ENCODE results near the gene PLEKHG7. TPM values are rescaled to one million over a fixed set of nuclear protein-coding genes. Genes with fewer than 3 reads are reported as not detected.

Gene PLEKHG7
- total RNA-seq, 1 donor from 2014 or later = 0.52 TPM

- no peak overlapping the region for H3K27ac ChIP-seq (ENCODE audit: low read depth, low read length)
- no peak overlapping the region for H3K4me3 ChIP-seq (ENCODE audit: low read length in 3 of 3)
- H3K4me1 ChIP-seq (ENCODE audit: control insufficient read depth in 3 of 3, insufficient read depth in 3 of 3, low read length in 3 of 3) = peaks cover 0 to 1% (median 0%) of the 10 kb centered on the region in 3 donors
- H3K36me3 ChIP-seq (ENCODE audit: control insufficient read depth in 3 of 3, insufficient read depth in 3 of 3, low read length in 3 of 3) = no peaks in the 10 kb centered on the region
- no peaks in the 10 kb centered on the region for H3K9me3 ChIP-seq (ENCODE audit: control insufficient read depth in 3 of 3, low read length in 3 of 3)
- no peak overlapping the region for H3K9ac ChIP-seq (ENCODE audit: low read depth in 1 of 3, low read length in 3 of 3)
- no peaks in the 10 kb centered on the region for H3K27me3 ChIP-seq (ENCODE audit: control insufficient read depth in 3 of 3, insufficient read depth in 3 of 3, low read length in 3 of 3)
These were observed 29.0 kb upstream of the PLEKHG7 start for GRCh38 chr12:92673756-92674155.

DNA sequence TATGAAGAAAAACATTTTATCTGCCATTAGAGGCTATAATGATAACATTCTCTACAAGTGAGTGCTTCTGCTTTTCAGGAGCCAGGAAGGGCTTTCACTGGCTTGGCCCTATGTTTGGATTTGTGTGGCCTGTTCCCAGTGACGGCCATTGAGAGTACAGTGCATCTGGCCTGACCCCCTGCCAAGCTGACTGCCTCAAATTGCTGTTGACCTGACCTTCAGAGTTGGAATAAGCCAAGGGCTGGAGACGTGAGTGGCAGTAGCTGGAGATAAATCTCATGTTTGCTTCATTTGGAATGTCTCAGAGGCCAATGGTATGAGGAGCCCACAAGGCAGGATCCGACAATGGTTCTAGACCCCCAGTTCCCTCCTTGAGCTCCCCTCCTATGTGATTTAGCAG lies 28.3 kb upstream of the PLEKHG7 start:
- H3K4me3 ChIP-seq (ENCODE audit: low read length in 3 of 3) = no peak overlapping the region
- no peak overlapping the region for H3K27ac ChIP-seq (ENCODE audit: low read depth, low read length)
- H3K27me3 ChIP-seq (ENCODE audit: control insufficient read depth in 3 of 3, insufficient read depth in 3 of 3, low read length in 3 of 3) = no peaks in the 10 kb centered on the region
- H3K36me3 ChIP-seq (ENCODE audit: control insufficient read depth in 3 of 3, insufficient read depth in 3 of 3, low read length in 3 of 3) = no peaks in the 10 kb centered on the region
- H3K9me3 ChIP-seq (ENCODE audit: control insufficient read depth in 3 of 3, low read length in 3 of 3) = no peaks in the 10 kb centered on the region
- H3K9ac ChIP-seq (ENCODE audit: low read depth in 1 of 3, low read length in 3 of 3) = no peak overlapping the region
- no peaks in the 10 kb centered on the region for H3K4me1 ChIP-seq (ENCODE audit: control insufficient read depth in 3 of 3, insufficient read depth in 3 of 3, low read length in 3 of 3)

- H3K9me3 ChIP-seq (ENCODE audit: control insufficient read depth in 3 of 3, low read length in 3 of 3) = no peaks in the 10 kb centered on the region
- no peaks in the 10 kb centered on the region for H3K27me3 ChIP-seq (ENCODE audit: control insufficient read depth in 3 of 3, insufficient read depth in 3 of 3, low read length in 3 of 3)
- H3K4me3 ChIP-seq (ENCODE audit: low read length in 3 of 3) = no peak overlapping the region
- no peak overlapping the region for H3K9ac ChIP-seq (ENCODE audit: low read depth in 1 of 3, low read length in 3 of 3)
- H3K4me1 ChIP-seq (ENCODE audit: control insufficient read depth in 3 of 3, insufficient read depth in 3 of 3, low read length in 3 of 3) = no peaks in the 10 kb centered on the region
- no peaks in the 10 kb centered on the region for H3K36me3 ChIP-seq (ENCODE audit: control insufficient read depth in 3 of 3, insufficient read depth in 3 of 3, low read length in 3 of 3)
- no peak overlapping the region for H3K27ac ChIP-seq (ENCODE audit: low read depth, low read length)
These were observed 27.5 kb upstream of the PLEKHG7 start for GRCh38 chr12:92675092-92675865.

DNA sequence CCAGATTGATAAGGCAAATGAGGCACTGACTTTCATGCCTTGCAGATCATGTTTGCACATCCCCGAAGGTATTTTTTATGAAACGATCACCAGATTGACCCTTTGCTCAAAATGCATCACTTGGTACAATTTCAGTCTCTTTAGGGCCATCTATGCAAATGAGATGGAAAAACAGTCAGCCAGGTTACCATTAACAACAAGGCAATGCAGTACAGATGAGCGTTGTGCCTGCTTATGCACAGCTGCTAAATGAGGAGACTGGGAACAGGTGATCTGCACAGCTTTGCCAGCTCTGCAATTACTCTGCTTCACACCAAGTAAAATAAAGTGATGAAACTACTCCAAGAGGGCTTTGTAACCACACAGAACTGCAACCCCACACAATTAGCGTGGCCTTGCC lies 26.1 kb upstream of the PLEKHG7 start:
- Histone ChIP-seq H3K27me3 (ENCODE audit: control insufficient read depth in 3 of 3, insufficient read depth in 3 of 3, low read length in 3 of 3) (no peaks in the 10 kb centered on the region), H3K27ac (ENCODE audit: low read depth, low read length) (no peak overlapping the region), H3K4me3 (ENCODE audit: low read length in 3 of 3) (no peak overlapping the region), H3K9me3 (ENCODE audit: control insufficient read depth in 3 of 3, low read length in 3 of 3) (no peaks in the 10 kb centered on the region), H3K36me3 (ENCODE audit: control insufficient read depth in 3 of 3, insufficient read depth in 3 of 3, low read length in 3 of 3) (no peaks in the 10 kb centered on the region), H3K4me1 (ENCODE audit: control insufficient read depth in 3 of 3, insufficient read depth in 3 of 3, low read length in 3 of 3) (no peaks in the 10 kb centered on the region), H3K9ac (ENCODE audit: low read depth in 1 of 3, low read length in 3 of 3) (no peak overlapping the region)

DNA sequence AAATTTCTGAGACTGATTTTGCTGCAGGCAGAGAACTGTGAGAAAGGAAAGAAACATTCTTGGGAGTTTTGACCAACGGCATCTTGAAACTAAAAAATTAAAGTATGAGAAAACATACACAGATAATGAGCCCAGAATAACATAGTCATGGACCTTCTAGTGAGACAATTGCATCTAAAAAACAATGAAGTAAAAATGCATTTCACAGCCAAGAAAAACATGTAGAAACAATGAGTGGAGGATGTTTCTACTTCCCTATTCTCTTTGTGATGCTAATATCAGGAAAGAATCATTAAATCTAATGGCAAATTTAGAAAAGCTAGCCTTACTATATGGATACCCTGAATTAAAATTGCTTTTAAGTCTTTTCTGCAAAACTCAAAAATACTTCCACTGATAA lies 12.2 kb upstream of the PLEKHG7 start:
- H3K27ac ChIP-seq (ENCODE audit: low read depth, low read length) = no peak overlapping the region
- no peaks in the 10 kb centered on the region for H3K27me3 ChIP-seq (ENCODE audit: control insufficient read depth in 3 of 3, insufficient read depth in 3 of 3, low read length in 3 of 3)
- no peak overlapping the region for H3K9ac ChIP-seq (ENCODE audit: low read depth in 1 of 3, low read length in 3 of 3)

GRCh38 chr12:92695056-92695455 lies 7.7 kb upstream of the PLEKHG7 start:
- H3K27me3 ChIP-seq (ENCODE audit: control insufficient read depth in 3 of 3, insufficient read depth in 3 of 3, low read length in 3 of 3) = no peaks in the 10 kb centered on the region
- no peak overlapping the region for H3K9ac ChIP-seq (ENCODE audit: low read depth in 1 of 3, low read length in 3 of 3)

More for the DNA sequence above, 12.2 kb upstream of the PLEKHG7 start:
- H3K9me3 ChIP-seq (ENCODE audit: control insufficient read depth in 3 of 3, low read length in 3 of 3) = no peaks in the 10 kb centered on the region
- no peak overlapping the region for H3K4me3 ChIP-seq (ENCODE audit: low read length in 3 of 3)
- H3K36me3 ChIP-seq (ENCODE audit: control insufficient read depth in 3 of 3, insufficient read depth in 3 of 3, low read length in 3 of 3) = no peaks in the 10 kb centered on the region
- H3K4me1 ChIP-seq (ENCODE audit: control insufficient read depth in 3 of 3, insufficient read depth in 3 of 3, low read length in 3 of 3) = no peaks in the 10 kb centered on the region

GRCh38 chr12:92695577-92695976 lies 7.2 kb upstream of the PLEKHG7 start:
- H3K9me3 ChIP-seq (ENCODE audit: control insufficient read depth in 3 of 3, low read length in 3 of 3) = no peaks in the 10 kb centered on the region
- H3K36me3 ChIP-seq (ENCODE audit: control insufficient read depth in 3 of 3, insufficient read depth in 3 of 3, low read length in 3 of 3) = no peaks in the 10 kb centered on the region
- H3K4me1 ChIP-seq (ENCODE audit: control insufficient read depth in 3 of 3, insufficient read depth in 3 of 3, low read length in 3 of 3) = no peaks in the 10 kb centered on the region
- no peaks in the 10 kb centered on the region for H3K27me3 ChIP-seq (ENCODE audit: control insufficient read depth in 3 of 3, insufficient read depth in 3 of 3, low read length in 3 of 3)
- no peak overlapping the region for H3K27ac ChIP-seq (ENCODE audit: low read depth, low read length)
- no peak overlapping the region for H3K9ac ChIP-seq (ENCODE audit: low read depth in 1 of 3, low read length in 3 of 3)
- H3K4me3 ChIP-seq (ENCODE audit: low read length in 3 of 3) = no peak overlapping the region

More at GRCh38 chr12:92695056-92695455, 7.7 kb upstream of the PLEKHG7 start:
- no peaks in the 10 kb centered on the region for H3K4me1 ChIP-seq (ENCODE audit: control insufficient read depth in 3 of 3, insufficient read depth in 3 of 3, low read length in 3 of 3)
- H3K9me3 ChIP-seq (ENCODE audit: control insufficient read depth in 3 of 3, low read length in 3 of 3) = no peaks in the 10 kb centered on the region
- no peaks in the 10 kb centered on the region for H3K36me3 ChIP-seq (ENCODE audit: control insufficient read depth in 3 of 3, insufficient read depth in 3 of 3, low read length in 3 of 3)
- no peak overlapping the region for H3K4me3 ChIP-seq (ENCODE audit: low read length in 3 of 3)
- no peak overlapping the region for H3K27ac ChIP-seq (ENCODE audit: low read depth, low read length)

DNA sequence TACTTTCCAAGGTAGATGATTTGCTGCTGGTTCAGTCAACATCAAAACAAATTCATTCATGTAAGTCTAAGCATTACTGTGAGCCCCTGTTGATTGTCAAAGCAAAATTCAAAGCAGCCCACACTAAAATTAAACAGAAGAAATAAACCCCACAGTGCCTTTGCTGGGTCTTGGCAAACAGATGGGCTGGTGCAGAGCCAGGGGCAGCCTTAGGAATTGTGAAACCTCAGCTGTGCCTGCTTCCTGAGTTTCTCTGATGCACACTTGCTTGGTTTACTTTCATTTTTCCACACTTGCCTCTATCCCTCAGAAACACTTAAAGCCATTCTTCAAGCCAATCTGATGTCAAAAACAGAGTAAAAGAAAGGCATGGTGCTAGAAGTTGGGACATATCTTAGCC lies 6.6 kb upstream of the PLEKHG7 start:
- H3K27ac ChIP-seq (ENCODE audit: low read depth, low read length) = no peak overlapping the region
- H3K4me3 ChIP-seq (ENCODE audit: low read length in 3 of 3) = no peak overlapping the region
- no peaks in the 10 kb centered on the region for H3K4me1 ChIP-seq (ENCODE audit: control insufficient read depth in 3 of 3, insufficient read depth in 3 of 3, low read length in 3 of 3)
- no peak overlapping the region for H3K9ac ChIP-seq (ENCODE audit: low read depth in 1 of 3, low read length in 3 of 3)
- H3K9me3 ChIP-seq (ENCODE audit: control insufficient read depth in 3 of 3, low read length in 3 of 3) = no peaks in the 10 kb centered on the region
- H3K36me3 ChIP-seq (ENCODE audit: control insufficient read depth in 3 of 3, insufficient read depth in 3 of 3, low read length in 3 of 3) = no peaks in the 10 kb centered on the region
- H3K27me3 ChIP-seq (ENCODE audit: control insufficient read depth in 3 of 3, insufficient read depth in 3 of 3, low read length in 3 of 3) = no peaks in the 10 kb centered on the region

GRCh38 chr12:92698474-92698873 lies 4.3 kb upstream of the PLEKHG7 start:
- H3K4me1 ChIP-seq (ENCODE audit: control insufficient read depth in 3 of 3, insufficient read depth in 3 of 3, low read length in 3 of 3) = no peaks in the 10 kb centered on the region
- no peaks in the 10 kb centered on the region for H3K27me3 ChIP-seq (ENCODE audit: control insufficient read depth in 3 of 3, insufficient read depth in 3 of 3, low read length in 3 of 3)
- no peak overlapping the region for H3K27ac ChIP-seq (ENCODE audit: low read depth, low read length)
- H3K4me3 ChIP-seq (ENCODE audit: low read length in 3 of 3) = no peak overlapping the region
- H3K9me3 ChIP-seq (ENCODE audit: control insufficient read depth in 3 of 3, low read length in 3 of 3) = no peaks in the 10 kb centered on the region
- H3K36me3 ChIP-seq (ENCODE audit: control insufficient read depth in 3 of 3, insufficient read depth in 3 of 3, low read length in 3 of 3) = no peaks in the 10 kb centered on the region
- H3K9ac ChIP-seq (ENCODE audit: low read depth in 1 of 3, low read length in 3 of 3) = no peak overlapping the region

DNA sequence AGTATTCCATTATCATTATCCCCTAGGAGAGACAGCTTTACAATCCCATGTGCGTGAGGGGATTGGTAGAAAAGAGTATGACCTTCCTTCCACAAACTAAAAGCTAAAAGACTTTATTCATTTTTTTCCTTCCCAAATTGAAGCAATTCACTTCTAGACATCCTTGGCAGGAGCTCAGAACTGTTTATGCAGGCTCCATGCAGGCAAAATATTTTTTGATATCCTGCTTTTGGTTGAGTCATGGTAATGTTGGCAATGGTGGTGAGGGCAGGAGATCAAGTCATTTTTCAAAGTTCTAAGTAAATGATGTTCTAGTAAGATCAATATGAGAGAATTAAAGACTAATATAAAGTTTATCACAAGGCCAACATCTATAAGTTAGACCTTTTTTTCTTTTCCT lies 1.3 kb upstream of the PLEKHG7 start:
- no peak overlapping the region for H3K27ac ChIP-seq (ENCODE audit: low read depth, low read length)
- H3K4me1 ChIP-seq (ENCODE audit: control insufficient read depth in 3 of 3, insufficient read depth in 3 of 3, low read length in 3 of 3) = no peaks in the 10 kb centered on the region
- no peak overlapping the region for H3K9ac ChIP-seq (ENCODE audit: low read depth in 1 of 3, low read length in 3 of 3)
- no peaks in the 10 kb centered on the region for H3K36me3 ChIP-seq (ENCODE audit: control insufficient read depth in 3 of 3, insufficient read depth in 3 of 3, low read length in 3 of 3)
- H3K4me3 ChIP-seq (ENCODE audit: low read length in 3 of 3) = no peak overlapping the region
- no peaks in the 10 kb centered on the region for H3K27me3 ChIP-seq (ENCODE audit: control insufficient read depth in 3 of 3, insufficient read depth in 3 of 3, low read length in 3 of 3)
- H3K9me3 ChIP-seq (ENCODE audit: control insufficient read depth in 3 of 3, low read length in 3 of 3) = no peaks in the 10 kb centered on the region

Measured in skeletal muscle tissue (tissue), 4 donors.